Stimulated activated CD4-positive, alpha-beta T cell treated with anti-CD3 and anti-CD28 coated beads, TNF-alpha, amount 100 ng/mL, for 48 hours (primary cell): ENCODE results near the gene COL5A1.

Experiments used
- DNase-seq, 3 donors: peaks; one replicate each; pipeline ENCODE4 v3.0.0-alpha.2; 2020; ENCODE audit warnings: low read depth in 3 of 3

The COL5A1 gene

DNA sequence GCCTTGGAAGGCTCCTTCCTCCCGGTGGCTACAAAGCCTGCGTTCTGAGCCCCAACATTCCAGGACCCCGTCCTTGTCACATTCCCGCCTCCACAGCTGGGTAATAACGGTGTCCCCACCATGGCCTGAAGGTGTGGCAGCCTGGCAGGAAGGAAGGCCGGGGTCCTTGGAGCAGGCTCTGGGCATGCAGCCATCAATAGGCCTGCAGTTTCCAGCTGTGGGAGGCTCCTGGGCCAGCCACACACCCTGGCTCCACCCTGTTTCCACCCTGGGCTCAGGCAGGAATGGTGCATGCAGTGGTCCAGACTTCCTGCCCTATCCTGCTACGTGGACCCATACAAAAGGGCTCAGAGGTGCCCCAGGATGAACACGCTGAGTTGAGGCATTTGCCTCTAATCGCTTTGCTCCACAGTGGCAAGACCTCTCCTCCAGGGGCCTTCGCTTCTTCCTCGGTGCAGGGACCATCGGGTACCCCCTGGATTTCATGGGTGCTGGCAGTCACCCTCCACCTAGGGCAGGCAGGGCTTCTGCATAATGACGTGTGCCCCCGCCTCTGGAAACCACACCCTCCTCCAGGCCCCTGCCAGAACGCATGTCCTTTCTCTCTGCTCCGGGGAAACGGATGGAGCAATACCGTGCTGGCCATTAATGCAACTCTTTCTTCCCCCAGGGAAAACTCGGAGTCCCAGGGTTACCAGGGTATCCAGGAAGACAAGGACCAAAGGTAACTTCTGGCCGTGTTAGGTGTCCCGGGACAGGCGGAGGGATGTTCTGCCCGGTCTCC is 143.9 kb downstream of the COL5A1 start:
- DNase-seq = no peak

DNA sequence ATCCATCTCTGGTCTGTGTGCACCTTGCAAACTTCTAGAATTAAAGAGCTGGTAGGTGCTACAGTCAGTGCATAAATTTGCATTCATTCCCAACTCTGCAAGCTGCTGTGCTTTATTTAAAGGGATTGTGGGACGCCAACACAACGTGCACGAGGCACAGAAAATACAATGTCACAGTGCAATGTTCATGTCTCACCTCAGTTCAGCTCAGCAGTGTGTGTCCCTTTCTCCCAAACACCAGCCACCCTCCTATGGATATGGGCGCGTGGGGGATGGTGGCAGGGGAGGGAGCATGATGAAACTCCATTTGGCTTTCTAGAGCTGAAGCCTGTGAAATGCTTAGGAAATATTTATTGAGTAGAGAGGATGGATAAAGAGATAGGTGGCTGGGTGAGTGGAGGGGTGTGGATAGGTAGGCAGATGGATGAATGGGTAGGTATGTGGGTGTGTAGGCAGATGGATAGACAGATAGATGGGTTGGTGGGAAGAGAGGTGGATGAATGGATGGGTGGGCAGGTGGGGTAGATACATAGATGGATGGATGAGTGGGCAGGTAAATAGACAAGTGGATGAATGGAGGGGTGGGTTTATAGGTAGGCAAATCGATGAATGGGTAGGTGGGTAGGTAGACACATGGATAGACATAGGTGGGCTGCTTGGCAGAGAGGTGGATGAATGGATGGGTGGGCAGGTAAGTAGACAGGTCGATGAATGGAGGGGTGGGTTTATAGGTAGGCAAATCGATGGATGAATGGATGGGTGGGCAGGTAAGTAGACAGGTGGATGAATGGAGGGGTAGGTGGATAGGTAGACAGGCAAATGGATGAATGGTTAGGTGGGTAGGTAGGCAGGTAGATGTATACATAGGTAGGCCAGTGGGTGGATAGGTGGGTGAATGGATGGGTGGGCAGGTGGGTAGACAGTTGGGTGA is 146.3 kb downstream of the COL5A1 start:
- no peak for DNase-seq

DNA sequence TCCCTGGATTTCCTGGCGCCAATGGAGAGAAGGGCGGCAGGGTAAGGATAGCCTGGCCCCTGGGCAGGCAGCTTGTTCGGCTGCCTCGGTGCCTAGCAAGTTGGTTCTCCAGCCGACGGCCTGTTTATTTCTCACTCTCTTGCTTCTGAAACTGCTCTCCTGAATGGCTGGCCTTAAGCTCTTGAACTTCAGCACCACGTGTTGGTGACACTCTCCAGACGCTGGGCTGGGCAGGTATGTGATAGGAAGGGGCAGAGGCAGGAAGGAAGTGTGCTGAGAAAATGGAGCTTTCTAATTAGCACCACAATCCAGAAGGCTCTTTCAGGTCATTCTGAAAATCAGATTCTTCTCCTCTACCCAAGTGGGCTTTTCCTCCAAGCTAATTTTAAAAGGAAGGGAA is 147.6 kb downstream of the COL5A1 start:
- no peak for DNase-seq

DNA sequence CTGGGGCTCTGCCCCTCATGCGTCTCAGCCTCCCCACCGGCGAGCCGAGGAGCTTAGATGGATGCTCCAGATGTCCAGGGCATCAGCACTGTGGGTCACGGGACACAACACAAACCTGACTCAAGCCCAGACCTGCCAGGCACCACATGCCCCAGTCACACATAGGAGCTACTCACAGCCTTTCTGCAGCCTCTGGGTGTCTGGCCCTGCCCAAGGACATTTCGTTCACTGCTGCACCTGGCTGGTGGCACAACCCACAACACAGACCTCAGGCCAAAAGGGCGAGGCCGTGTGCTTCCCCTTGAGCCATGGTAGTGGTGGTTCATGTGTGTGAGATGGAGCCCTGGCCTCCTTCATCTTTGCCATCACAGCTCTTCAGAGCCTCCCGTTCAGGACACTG is 149.4 kb downstream of the COL5A1 start:
- DNase-seq = no peak

DNA sequence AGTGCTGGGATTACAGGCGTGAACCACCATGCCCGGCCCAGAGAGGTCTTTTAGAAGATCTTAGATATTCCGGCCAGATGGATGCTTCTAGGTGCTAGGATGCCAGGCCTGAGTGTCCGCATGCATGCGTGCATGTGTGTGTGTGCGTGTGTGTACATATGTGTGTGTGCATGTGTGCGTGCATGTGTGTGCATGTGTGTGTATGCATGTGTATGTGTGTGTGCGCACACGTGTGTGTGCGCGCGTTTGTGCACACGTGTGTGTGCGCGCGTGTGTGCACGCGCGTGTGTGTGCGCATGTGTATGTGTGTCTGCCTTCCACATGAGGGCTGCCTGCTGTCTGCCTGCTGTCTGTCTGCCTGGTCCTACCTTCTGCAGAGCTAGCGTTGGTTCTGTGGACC is 151.0 kb downstream of the COL5A1 start:
- no peak for DNase-seq

DNA sequence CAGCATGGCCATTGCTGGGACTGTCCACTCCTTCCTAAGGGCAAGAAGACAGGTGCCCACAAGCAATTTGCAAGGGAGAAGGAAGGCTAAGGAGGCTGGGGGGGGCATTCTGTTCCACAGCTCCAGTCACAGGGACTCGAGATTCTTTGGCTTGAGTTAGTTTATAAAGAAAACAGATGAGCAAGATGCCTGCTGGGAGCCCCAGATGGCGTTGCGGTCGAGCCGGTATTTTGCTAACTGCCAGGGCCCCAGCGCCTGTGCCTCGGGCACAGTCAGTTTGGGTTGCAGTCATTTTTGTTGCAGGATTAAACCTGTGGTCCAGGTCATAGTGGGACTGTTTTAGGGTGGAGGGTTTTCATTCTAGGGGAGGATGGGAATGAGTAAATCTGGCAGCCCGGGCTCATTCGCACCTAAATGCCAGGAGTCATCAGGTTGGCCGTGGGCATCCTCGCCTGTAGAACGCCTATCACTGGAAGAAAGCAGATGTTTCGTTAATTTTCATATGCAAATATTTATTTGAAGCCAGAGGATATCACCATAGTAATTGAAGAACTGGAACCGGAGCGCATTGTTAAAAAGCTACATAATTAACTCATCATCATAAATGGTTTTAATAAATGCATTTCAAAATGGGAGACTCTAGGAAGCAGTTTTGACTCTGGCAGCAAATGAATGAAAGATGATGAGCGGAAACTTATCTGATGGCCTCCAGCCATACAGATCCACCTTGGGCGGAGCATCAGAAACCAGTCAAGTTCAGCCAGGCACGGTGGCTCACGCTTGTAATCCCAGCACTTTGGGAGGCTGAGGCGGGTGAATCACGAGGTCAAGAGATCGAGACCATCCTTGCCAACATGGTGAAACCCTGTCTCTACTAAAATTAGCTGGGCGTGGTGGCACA is 151.9 kb downstream of the COL5A1 start:
- DNase-seq = no peak

DNA sequence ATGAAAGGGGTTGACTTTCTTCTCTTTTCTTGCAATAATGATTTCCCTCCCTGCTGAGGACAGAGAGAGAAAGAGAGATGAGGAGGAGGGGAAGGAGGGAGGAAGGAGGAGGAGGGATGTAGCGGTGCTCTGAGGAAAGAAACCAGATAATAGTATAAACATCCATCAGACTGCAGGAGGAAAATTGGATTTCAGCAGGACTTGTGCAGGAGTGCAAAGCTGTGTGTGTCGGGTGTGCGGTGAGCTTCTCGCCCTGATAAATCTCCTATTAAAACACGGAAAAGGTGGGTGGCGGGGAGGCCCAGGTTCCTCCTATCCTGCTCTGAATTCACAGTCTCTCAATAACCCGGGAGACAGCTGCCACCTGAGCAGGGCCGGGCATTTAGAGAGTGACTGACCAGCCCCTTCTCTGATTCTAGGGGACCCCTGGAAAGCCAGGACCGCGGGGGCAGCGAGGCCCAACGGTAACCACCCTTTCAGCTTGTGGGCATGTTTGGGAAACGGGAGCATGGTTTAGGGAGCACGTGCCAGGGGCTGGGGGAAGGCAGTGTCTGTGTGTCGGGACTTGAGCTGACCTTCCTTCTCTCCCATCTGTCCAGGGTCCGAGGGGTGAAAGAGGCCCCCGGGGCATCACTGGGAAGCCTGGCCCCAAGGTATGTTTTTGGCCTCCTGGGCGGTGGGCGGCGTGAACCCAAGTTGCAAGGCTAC is 153.2 kb downstream of the COL5A1 start:
- no peak for DNase-seq

DNA sequence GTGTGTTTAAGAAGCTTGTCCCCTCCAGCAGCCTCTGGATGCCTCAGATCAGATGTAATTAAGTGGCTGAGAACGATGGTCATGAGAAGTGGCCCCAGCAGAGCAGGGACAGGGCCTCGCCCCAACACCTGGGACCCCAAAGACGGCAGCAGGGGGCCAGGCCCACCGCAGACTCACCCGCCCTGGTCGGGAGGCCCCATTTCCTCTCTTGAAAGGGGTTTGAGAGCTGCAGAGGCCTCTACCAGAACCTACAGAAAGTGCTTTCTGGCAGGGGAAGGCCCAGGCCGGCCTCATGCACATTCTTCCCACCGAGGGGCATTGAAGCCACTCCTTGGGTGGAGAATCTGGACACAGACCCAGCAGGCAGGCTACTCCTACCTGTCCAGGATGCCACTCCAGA is 153.8 kb downstream of the COL5A1 start:
- no peak for DNase-seq

DNA sequence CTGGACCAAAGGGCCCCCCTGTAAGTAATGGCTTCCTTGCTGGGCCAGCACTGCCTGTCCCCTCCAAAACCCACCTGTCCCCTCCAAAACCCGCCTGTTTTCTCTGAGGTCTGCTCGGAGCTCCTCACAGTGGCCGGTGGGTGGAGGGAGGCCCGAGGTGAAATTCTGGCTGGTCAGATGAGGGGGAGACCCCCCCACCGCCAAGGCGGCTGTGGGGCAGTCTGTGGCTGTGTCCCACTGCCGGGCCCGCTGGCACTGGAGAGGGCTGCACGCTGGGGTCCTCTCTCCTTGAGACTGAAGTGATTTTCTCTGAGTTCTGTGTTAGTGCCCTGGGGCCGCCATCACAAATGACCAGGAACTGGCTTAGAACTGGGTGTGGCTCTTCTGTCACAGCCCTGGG is 155.3 kb downstream of the COL5A1 start:
- DNase-seq = no peak

DNA sequence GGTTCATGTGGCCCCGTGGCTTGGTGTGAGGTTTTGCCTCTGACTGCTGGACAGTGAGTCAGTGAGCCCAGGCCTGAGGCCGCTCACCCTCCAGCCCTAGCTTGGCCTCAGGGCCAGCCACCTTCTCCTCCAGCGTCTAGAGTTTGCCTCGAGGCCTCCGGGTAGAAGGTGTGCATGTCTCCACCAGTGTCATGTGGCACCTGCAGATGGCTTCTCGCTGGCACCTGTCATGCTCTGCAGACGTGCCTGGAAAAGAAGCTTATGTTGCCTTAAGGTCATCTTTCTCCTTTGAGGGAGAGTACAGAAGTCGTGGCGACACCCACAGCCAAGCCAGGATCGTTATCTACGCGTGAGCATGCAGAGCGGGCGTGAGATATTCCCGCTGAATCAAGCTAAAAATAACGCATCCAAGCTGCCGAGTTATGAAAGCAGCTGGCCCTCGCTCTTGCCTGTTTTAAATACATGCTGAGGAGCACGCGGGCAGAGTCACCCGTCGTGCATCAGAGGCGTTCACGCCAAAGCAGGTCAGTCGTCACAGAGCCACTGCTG is 159.3 kb downstream of the COL5A1 start:
- DNase-seq = no peak

DNA sequence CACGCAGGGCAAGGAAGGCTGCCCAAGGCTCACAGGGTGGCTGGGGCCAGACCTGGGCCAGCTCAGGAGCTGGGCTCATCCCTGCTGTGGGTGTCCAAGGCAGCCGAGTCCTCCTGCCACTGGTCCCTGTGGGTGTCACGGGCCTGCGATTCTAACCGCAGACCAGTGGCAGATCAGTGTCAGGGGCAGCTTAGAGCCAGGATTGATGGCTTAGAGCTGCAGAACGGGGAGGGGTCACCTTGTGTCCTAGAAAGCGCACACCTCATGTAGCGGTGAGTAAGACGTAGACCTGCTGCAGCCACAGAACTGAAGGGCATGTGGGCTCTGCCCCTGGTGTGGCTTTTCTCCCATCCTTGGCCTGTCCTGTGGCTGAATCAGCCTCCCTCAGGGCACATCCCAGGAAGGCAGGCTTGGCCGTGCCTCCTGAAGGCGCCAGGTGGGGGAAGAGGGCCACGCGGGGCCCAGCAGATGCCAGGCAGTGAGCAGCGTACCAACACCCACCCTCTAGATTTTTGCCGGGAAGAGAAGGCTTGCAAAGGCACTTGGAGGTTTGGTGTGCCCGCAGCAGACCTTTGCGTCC is 160.7 kb downstream of the COL5A1 start:
- no peak for DNase-seq

DNA sequence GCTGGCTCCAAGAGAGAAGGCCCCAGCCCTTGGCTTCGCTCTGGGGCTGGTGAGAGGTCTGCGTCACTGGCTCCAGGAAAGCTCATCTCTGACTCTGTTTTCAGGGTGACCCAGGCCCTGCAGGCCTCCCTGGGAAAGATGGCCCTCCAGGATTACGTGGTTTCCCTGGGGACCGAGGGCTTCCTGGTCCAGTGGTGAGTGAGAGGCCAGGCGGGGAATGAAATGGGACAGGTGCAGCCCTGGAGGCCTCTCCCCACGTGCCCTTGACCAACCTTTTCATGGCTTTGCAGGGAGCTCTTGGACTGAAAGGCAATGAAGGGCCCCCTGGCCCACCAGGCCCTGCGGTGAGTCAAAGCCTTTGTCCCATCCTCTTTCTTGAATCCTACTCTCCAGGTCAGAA is 163.3 kb downstream of the COL5A1 start:
- no peak for DNase-seq

DNA sequence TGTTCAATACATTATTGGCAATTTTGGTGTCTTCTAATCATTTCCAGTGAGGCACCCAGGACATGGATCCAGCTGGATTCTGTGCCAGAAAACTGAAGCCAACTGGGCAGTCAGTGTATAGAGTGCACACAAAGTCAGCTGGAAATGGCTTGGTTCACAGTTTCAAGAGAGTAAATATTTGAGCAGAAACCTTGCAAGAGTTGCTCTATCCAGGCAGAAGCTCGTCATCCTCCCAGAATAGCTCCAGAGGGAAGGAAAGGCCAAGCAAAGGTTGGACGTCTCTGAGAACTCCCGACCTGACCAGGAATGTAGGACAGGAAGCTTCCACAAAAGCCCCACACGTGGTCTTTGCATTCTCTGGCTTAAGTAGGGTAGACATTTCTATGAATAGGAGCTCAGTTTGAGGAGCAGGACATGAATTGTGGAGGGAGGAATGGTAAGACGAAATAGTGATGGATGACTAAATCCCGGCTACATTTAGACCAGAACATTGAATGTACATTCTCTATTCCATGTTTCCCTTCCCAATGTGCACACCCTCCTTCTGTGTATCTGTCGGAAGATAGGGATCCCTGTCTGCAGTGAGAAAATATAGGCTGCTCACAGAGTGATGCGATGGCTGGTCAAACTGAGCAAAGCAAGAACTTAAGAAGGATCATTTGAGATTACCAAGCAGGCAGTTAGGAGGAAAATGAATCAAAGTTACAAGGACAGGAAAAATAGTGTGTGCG is 166.3 kb downstream of the COL5A1 start:
- DNase-seq = no peak

DNA sequence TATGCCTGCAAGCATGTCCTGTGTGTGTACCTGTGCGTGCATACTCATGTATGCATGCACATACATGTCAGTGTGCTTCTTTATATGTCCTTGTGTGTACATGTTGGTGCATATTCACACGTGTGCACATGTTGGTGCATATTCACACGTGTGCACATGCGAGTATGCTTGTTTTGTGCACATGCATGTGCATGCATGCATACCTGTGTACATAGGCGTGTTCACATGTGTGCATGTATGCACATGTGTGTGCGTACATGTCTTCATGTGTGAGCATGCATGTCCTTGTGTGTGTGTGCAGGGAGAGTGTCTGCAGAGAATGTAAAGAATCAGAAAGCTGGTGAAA is 166.8 kb downstream of the COL5A1 start:
- no peak for DNase-seq

DNA sequence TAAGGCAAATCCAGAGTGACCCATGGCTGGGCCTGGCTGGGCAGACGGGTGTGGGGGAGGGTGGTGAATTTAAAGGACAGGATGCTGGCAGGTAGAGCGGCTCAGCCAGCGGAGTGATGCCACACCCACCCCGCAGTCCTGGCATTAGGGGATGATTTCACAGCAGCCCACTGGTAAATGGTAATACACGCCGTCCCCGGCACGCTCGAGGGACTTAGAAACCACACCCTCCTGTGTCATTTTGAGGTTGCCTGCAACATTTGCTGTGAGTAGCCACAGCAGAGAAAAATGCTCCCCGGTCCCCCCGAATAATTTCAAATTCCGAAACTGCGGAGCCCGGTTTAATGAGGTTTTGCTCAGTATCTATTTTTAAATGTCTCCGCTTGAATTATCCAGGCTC is 167.7 kb downstream of the COL5A1 start:
- no peak for DNase-seq

DNA sequence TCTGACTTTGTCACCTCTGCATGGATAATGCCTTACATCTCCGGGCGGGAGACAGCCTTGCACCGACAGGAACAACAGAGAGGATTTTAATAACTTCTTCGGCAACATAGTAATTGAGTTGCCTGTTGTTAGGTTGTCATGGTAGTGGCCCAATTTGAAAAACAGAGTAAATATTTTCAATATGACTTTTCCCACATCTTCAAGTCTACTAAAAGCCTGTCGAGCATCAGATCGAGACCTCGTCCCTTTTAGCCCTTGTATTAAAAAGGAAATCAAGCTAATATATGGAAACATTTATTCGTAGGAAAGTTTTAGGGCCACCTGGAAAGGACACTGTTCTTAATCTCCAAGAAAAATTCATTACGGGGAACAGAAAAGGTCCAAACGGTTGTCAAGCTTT is 168.2 kb downstream of the COL5A1 start:
- DNase-seq = no peak

DNA sequence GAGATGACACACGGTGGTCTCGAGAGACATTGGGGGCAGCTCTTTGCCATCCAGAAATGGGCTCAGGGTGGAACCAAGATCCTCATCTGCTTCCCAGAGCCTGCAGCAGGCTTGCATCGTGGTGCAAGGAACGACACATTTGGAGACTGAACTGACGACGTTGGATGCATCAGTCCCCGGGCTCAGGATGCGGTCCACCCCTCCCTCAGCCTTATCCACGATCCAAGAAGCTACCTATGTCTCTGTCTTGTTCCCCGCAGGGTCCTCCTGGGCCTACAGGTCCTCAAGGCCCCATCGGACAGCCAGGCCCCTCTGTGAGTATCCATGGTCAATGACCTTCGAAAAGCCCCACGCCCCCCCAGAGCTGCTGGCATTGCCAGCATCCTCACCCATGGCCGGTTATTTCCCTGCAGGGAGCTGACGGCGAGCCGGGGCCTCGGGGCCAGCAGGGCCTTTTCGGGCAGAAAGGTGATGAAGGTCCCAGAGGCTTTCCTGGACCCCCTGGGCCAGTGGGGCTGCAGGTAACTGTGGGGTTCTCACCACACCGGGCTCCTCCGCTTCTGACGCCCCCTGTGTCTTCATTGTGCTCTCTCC is 169.6 kb downstream of the COL5A1 start:
- no peak for DNase-seq

DNA sequence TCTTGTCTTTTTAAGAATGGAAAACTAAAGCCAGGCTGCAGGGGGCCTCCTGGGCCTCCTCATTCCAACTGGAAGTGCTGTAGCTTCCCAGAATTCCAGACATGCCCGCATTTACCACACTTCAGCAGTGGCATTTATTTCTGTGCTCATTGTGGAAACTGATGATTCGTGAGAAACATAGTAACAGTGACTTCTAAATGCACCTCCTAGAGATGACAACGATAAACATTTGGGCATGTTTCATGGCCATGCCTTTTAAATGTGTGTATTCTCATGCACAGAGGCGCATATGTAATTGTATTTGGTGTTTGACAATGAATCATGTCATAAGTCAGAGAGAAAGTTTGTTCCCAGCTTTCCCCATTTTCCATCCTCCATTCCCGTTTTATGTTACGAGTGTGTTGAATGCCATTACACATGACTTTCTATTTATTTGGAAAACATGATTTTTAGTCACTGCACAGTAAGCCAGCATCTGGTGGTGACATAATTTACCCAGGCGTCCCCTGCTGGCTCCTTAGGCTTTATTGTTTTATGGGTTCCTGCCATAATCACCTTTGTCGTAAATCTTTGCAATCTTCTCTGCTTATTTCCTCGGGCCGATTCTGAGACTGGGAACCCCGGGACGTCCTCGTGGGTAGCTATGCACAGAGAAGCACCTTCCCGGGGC is 170.2 kb downstream of the COL5A1 start:
- DNase-seq = no peak

DNA sequence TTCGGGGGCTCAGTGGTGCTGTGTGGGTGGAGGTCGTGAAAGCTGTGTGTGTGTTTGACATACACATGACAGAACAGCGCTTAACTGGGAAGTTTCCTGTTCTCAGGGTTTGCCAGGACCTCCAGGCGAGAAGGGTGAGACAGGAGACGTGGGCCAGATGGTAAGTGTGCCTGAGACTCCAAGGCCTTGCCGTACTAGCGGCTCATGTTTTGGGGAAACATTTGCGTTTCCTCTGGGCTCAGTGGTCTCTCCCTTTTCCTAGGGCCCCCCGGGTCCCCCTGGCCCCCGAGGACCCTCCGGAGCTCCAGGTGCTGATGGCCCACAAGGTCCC is 170.7 kb downstream of the COL5A1 start:
- DNase-seq = no peak
